GM23248 (cell line): Measurements from ENCODE around the gene IL17RC. TPM values are rescaled to one million over a fixed set of nuclear protein-coding genes. Genes with fewer than 3 reads are reported as not detected.
"Not testable (repeated sequence)": the region's sequence is repeated elsewhere in the genome, so short reads cannot be mapped to it uniquely, and the experiment has no call there.

Experiments used
- DNase-seq: peaks from one replicate; pipeline ENCODE4 v3.0.0-alpha.2; 2015
- H2AFZ ChIP-seq: fragments of 200-600 bp; sonication (generic); 2 replicates; pipeline ENCODE4 v1.6.1; 2016; ENCODE audit warnings: antibody characterized with exemption
- H3F3A ChIP-seq: fragments of 200-600 bp; sonication (generic); 2 replicates; pipeline ENCODE4 v1.6.1; 2016; ENCODE audit warnings: mild to moderate bottlenecking, antibody characterized with exemption, mixed run types; ENCODE audit not compliant: insufficient read depth
- H3K27ac ChIP-seq: fragments of 200-600 bp; sonication (generic); 2 replicates; pipeline ENCODE4 v1.5.1; 2016; ENCODE audit warnings: mild to moderate bottlenecking
- H3K27me3 ChIP-seq: fragments of 200-600 bp; sonication (generic); replicated peaks from 2 replicates; pipeline ENCODE4 v1.6.1; 2016; ENCODE audit warnings: mild to moderate bottlenecking; ENCODE audit not compliant: insufficient read depth
- H3K36me3 ChIP-seq: fragments of 200-600 bp; sonication (generic); 2 replicates; pipeline ENCODE4 v1.6.1; 2016; ENCODE audit warnings: low read depth, mild to moderate bottlenecking
- H3K4me1 ChIP-seq: fragments of 200-600 bp; sonication (generic); 2 replicates; pipeline ENCODE4 v1.6.1; 2016; ENCODE audit warnings: mild to moderate bottlenecking; ENCODE audit not compliant: insufficient read depth
- H3K4me2 ChIP-seq: fragments of 200-600 bp; sonication (generic); one replicate; pipeline ENCODE4 v1.6.1; 2016; ENCODE audit warnings: mild to moderate bottlenecking; ENCODE audit not compliant: unreplicated experiment
- H3K4me3 ChIP-seq: fragments of 200-600 bp; sonication (generic); 2 replicates; pipeline ENCODE4 v1.5.1; 2016; ENCODE audit warnings: mild to moderate bottlenecking
- H3K79me2 ChIP-seq: fragments of 200-600 bp; sonication (generic); 2 replicates; pipeline ENCODE4 v1.6.1; 2016; ENCODE audit warnings: mild to moderate bottlenecking; ENCODE audit not compliant: insufficient read depth
- H3K9ac ChIP-seq: fragments of 200-600 bp; sonication (generic); 2 replicates; pipeline ENCODE4 v1.6.1; 2016; ENCODE audit warnings: mild to moderate bottlenecking
- H3K9me2 ChIP-seq: fragments of 200-600 bp; sonication (generic); 2 replicates; pipeline ENCODE4 v1.6.1; 2016; ENCODE audit warnings: mixed run types, mild to moderate bottlenecking, moderate library complexity; ENCODE audit not compliant: insufficient read depth
- H3K9me3 ChIP-seq: fragments of 200-600 bp; sonication (generic); one replicate; pipeline ENCODE4 v1.6.1; 2017; ENCODE audit warnings: low read depth
- H4K20me1 ChIP-seq: fragments of 200-600 bp; sonication (generic); 2 replicates; pipeline ENCODE4 v1.6.0; 2016; ENCODE audit not compliant: insufficient read depth
- EZH2 ChIP-seq: fragments of 200-600 bp; sonication (generic); IDR thresholded peaks from 2 replicates; pipeline ENCODE4 v1.6.1; 2018; ENCODE audit warnings: antibody characterized with exemption, mild to moderate bottlenecking; ENCODE audit not compliant: insufficient read depth, poor library complexity, severe bottlenecking
- EZH2phosphoT487 ChIP-seq: fragments of 200-600 bp; sonication (generic); IDR thresholded peaks from 2 replicates; pipeline ENCODE4 v1.6.1; 2018; ENCODE audit warnings: antibody characterized with exemption, moderate library complexity, mild to moderate bottlenecking, low read depth; ENCODE audit not compliant: insufficient read depth
- WGBS, 2 experiments: methylation state at CpG; one replicate each; pipeline ENCODE4 v1.1.6; 2015 to 2017; ENCODE audit warnings: low lambda C conversion rate in 2 of 2, low coverage in 1 of 2; ENCODE audit errors: missing lambda C conversion rate in 2 of 2; 5-methylcytosine and 5-hydroxymethylcytosine counted together
- in situ Hi-C: fragments of 300-500 bp; cut with MboI; formaldehyde crosslinking; loops from 2 replicates; pipeline ENCODE4 v1.15.0; 2020
- polyA plus RNA-seq: library from polyadenylated mRNA; unstranded; fragments of >200 nt; fragmentation: Nextera tagmentation; extraction: Ambion mirVana; gene quantifications from 2 replicates; pipeline ENCODE4 v1.2.1, GENCODE V29; 2016
- total RNA-seq: library from RNA; depleted of rRNA; stranded (reverse); fragments of >200 nt; shearing (Covaris generic); gene quantifications from 2 replicates; pipeline ENCODE4 v1.2.3, GENCODE V29; 2014

The IL17RC gene
- total and polyA plus RNA-seq, 2 experiments from 2014 or later, result 20.5 to 41.8 TPM

DNA sequence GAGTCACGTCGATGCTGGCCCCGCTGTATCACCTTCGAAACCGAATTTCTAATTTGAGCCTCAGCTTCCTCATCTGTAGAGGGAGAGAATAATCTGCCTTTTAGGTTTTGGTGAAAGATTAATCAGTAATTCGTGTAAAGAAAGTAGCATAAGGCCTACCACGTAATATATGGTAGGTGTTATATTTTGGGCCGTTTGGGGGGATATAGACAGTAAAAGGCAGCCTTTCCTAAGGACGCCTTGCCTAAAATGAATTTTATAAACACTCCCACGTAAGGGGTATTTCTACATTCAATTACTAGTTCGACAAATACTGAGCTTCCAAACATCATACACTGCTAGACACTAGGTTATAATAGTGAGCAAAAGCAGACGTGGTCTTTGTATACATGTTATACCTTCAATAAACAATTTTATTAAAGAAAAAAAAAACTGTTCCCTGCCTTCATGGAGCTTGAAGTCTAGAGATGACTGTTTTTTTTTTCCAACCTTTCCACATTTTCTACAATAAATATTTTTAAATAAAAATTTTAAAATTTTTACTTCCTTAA lies 25.8 kb upstream of the IL17RC start:
- Histone ChIP-seq H3K9ac (peak overlapping the region; percentile 95), H3K27me3 (no peaks in the 10 kb centered on the region), H3K79me2 (peaks cover 35% of the 10 kb centered on the region), H3F3A (peaks cover 24% of the 10 kb centered on the region), H3K27ac (peak overlapping the region; percentile 64), H3K9me2 (no peaks in the 10 kb centered on the region), H4K20me1 (no peaks in the 10 kb centered on the region), H3K9me3 (no peaks in the 10 kb centered on the region), H2AFZ (peak overlapping the region; percentile 91), H3K36me3 (peaks cover 14% of the 10 kb centered on the region), H3K4me1 (peaks cover 12% of the 10 kb centered on the region), H3K4me3 (peak overlapping the region; percentile 83), H3K4me2 (peak overlapping the region; percentile 83)
- DNase-seq, result no peak
- TF ChIP-seq EZH2 (no peak), EZH2phosphoT487 (no peak)
- in situ Hi-C loops, result no loop called here
- WGBS, 2 experiments, result 6 to 8% methylated on average over 12 of the region's 12 CpGs

DNA sequence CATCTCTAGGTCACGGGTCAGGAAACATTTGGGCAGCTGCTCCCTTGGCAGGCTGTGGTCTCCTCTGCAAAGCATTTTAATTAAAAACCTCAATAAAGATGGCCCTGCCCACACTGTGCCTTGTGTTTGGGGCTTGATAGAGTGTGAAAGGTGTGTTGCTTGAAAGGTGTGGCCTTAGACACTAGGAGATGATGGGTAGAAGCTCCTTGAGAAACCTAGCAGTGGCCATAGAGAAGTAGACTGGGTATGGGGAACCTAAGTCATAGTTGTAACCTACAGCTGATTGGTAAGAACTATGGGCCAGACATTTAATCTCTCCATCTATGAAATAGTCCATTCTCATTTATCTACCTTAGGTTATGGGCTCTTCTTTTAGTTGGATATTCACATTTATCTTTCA lies 23.2 kb upstream of the IL17RC start:
- no peak for DNase-seq

DNA sequence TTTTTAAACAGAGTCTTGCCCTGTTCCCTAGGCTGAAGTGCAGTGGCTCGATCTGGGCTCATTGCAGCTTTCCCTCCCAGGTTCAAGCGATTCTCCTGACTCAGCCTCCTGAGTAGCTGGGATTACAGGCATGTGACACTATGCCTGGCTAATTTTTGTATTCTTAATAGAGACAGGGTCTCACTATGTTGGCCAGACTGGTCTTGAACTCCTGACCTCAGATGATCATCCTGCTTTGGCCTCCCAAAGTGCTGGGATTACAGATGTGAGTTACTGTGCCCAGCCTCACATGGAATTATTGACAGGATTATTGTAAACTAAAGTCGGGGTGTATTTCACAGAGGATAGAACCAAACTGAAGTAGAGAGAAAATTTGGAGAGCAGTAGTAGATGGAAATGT lies 21.2 kb upstream of the IL17RC start:
- H3K9me3 ChIP-seq, H3K9ac ChIP-seq, H4K20me1 ChIP-seq, H3K4me2 ChIP-seq, DNase-seq, H3K27ac ChIP-seq, H3K4me3 ChIP-seq, H3K27me3 ChIP-seq, H3K9me2 ChIP-seq, H2AFZ ChIP-seq, in situ Hi-C loops: not testable (repeated sequence)
- peaks cover 32% of the 10 kb centered on the region for H3K79me2 ChIP-seq
- H3K36me3 ChIP-seq, result peaks cover 14% of the 10 kb centered on the region
- H3K4me1 ChIP-seq, result peaks cover 12% of the 10 kb centered on the region
- peaks cover 20% of the 10 kb centered on the region for H3F3A ChIP-seq
- 97 to 98% methylated on average over 3 of the region's 3 CpGs for WGBS, 2 experiments

More for the DNA sequence above, 23.2 kb upstream of the IL17RC start:
- Histone ChIP-seq H3K27ac (peak overlapping the region; percentile 47), H2AFZ (no peak overlapping the region), H3K4me2 (peak overlapping the region; percentile 27), H3K36me3 (peaks cover 14% of the 10 kb centered on the region), H4K20me1 (no peaks in the 10 kb centered on the region), H3K79me2 (peaks cover 36% of the 10 kb centered on the region), H3K9me3 (no peaks in the 10 kb centered on the region), H3K27me3 (no peaks in the 10 kb centered on the region), H3K9me2 (no peaks in the 10 kb centered on the region), H3K9ac (no peak overlapping the region), H3F3A (peaks cover 24% of the 10 kb centered on the region), H3K4me1 (peaks cover 12% of the 10 kb centered on the region), H3K4me3 (no peak overlapping the region; the same call in 1 of the 2 replicates)
- WGBS, 2 experiments, result 91 to 94% methylated on average over 1 of the region's 1 CpG
- in situ Hi-C loops, result no loop called here
- no peak for TF ChIP-seq EZH2

DNA sequence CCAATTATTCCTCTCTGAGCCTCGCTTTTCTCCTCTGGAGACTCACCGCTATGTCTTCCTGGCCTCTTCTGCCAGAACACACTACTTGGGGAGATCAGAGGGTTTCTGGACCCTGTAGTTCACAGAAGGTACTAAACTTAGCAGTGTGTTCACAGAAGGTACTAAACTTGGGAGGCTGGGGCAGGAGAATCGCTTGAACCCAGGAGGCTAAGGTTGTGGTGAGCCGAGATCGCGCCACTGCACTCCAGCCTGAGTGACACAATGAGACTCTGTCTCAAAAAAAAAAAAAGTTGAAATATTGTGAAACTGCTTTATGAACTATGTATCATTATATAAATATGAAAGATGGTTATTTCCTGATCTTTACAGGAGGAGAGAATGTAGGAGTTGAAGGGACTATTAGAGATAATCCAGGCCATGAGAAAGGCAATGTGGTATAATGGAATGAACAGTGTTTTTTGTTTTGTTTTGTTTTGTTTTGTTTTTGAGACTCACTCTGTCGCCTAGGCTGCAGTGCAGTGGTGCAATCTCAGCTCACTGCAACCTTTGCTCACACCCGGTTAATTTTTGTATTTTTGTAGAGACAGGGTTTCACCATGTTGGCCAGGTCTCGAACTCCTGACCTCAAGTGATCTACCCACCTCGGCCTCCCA lies 20.0 kb upstream of the IL17RC start:
- H3K9me3 ChIP-seq, H3K9ac ChIP-seq, H3K9me2 ChIP-seq, DNase-seq, H2AFZ ChIP-seq, H3K27ac ChIP-seq, H4K20me1 ChIP-seq, H3K27me3 ChIP-seq, in situ Hi-C loops, H3K4me3 ChIP-seq, H3K4me2 ChIP-seq: not testable (repeated sequence)
- 97 to 98% methylated on average over 10 of the region's 10 CpGs for WGBS, 2 experiments
- peaks cover 14% of the 10 kb centered on the region for H3K36me3 ChIP-seq
- H3F3A ChIP-seq, result peaks cover 20% of the 10 kb centered on the region
- peaks cover 12% of the 10 kb centered on the region for H3K4me1 ChIP-seq
- H3K79me2 ChIP-seq, result peaks cover 22% of the 10 kb centered on the region
